ENCODE measurements around the gene KDM4E. TPM values are rescaled to one million over a fixed set of nuclear protein-coding genes. Genes with fewer than 3 reads are reported as not detected.

Gene KDM4E
- total RNA-seq, 2 donors from 2014 or later = not detected

- no peak overlapping the region for H3K4me3 ChIP-seq
- no peaks in the 10 kb centered on the region for H3K4me1 ChIP-seq
- no peaks in the 10 kb centered on the region for H3K36me3 ChIP-seq (replicated peaks in 1 of 2; ENCODE audit: insufficient read depth in 1 of 2, low read depth in 2 of 2)
- DNase-seq = no peak
- no peaks in the 10 kb centered on the region for H3K9me3 ChIP-seq
- intact Hi-C loops (cut with DNase I) = no loop called here
- TF ChIP-seq CTCF (IDR thresholded peaks at IDR 0.05) (no peak), POLR2A (IDR thresholded peaks at IDR 0.05) (no peak)
- H3K27ac ChIP-seq = no peak overlapping the region
- WGBS, 2 donors = 82 to 83% methylated on average over 6 of the region's 6 CpGs
- H3K27me3 ChIP-seq = no peaks in the 10 kb centered on the region
- no peak for ATAC-seq
Measured at GRCh38 chr11:94997437-94997836, 27.6 kb upstream of the KDM4E start.

- 94 to 100% methylated on average over 6 to 12 of the region's 13 CpGs for WGBS, 2 donors
- intact Hi-C loops (cut with DNase I) = no loop called here
- DNase-seq = no peak
- H3K36me3 ChIP-seq (replicated peaks in 1 of 2; ENCODE audit: insufficient read depth in 1 of 2, low read depth in 2 of 2) = no peaks in the 10 kb centered on the region
- ATAC-seq = no peak
- no peaks in the 10 kb centered on the region for H3K4me1 ChIP-seq
- no peak overlapping the region for H3K4me3 ChIP-seq
- no peaks in the 10 kb centered on the region for H3K27me3 ChIP-seq
- H3K27ac ChIP-seq = no peak overlapping the region
- no peaks in the 10 kb centered on the region for H3K9me3 ChIP-seq
- TF ChIP-seq POLR2A (IDR thresholded peaks at IDR 0.05) (no peak), CTCF (IDR thresholded peaks at IDR 0.05) (no peak)
Measured at GRCh38 chr11:94998285-94998684, 26.8 kb upstream of the KDM4E start.

GRCh38 chr11:95003716-95004115 lies 21.3 kb upstream of the KDM4E start:
- TF ChIP-seq POLR2A (IDR thresholded peaks at IDR 0.05) = no peak
- no peak for TF ChIP-seq CTCF (IDR thresholded peaks at IDR 0.05)
- no peak for DNase-seq
- intact Hi-C loops (cut with DNase I) = no loop called here

GRCh38 chr11:95005642-95006041 lies 19.4 kb upstream of the KDM4E start:
- DNase-seq (no peak), ATAC-seq (no peak)
- no peak overlapping the region for H3K27ac ChIP-seq
- WGBS, 2 donors = 94 to 100% methylated on average over 1 of the region's 1 CpG
- no peak overlapping the region for H3K4me3 ChIP-seq
- TF ChIP-seq POLR2A (IDR thresholded peaks at IDR 0.05) (no peak), CTCF (IDR thresholded peaks at IDR 0.05) (no peak)
- H3K9me3 ChIP-seq = no peaks in the 10 kb centered on the region
- no peaks in the 10 kb centered on the region for H3K36me3 ChIP-seq (replicated peaks in 1 of 2; ENCODE audit: insufficient read depth in 1 of 2, low read depth in 2 of 2)
- intact Hi-C loops (cut with DNase I) = no loop called here
- H3K27me3 ChIP-seq = no peaks in the 10 kb centered on the region
- no peaks in the 10 kb centered on the region for H3K4me1 ChIP-seq

More at GRCh38 chr11:95003716-95004115, 21.3 kb upstream of the KDM4E start:
- H3K4me1 ChIP-seq = no peaks in the 10 kb centered on the region
- no peaks in the 10 kb centered on the region for H3K36me3 ChIP-seq (replicated peaks in 1 of 2; ENCODE audit: insufficient read depth in 1 of 2, low read depth in 2 of 2)
- no peak overlapping the region for H3K4me3 ChIP-seq
- H3K27me3 ChIP-seq = no peaks in the 10 kb centered on the region
- no peak for ATAC-seq
- H3K27ac ChIP-seq = no peak overlapping the region
- no peaks in the 10 kb centered on the region for H3K9me3 ChIP-seq

GRCh38 chr11:95011376-95011775 lies 13.7 kb upstream of the KDM4E start:
- no peaks in the 10 kb centered on the region for H3K9me3 ChIP-seq
- no peaks in the 10 kb centered on the region for H3K4me1 ChIP-seq
- H3K36me3 ChIP-seq (replicated peaks in 1 of 2; ENCODE audit: insufficient read depth in 1 of 2, low read depth in 2 of 2) = no peaks in the 10 kb centered on the region
- DNase-seq = no peak
- H3K4me3 ChIP-seq = no peak overlapping the region
- ATAC-seq = no peak
- no peak overlapping the region for H3K27ac ChIP-seq
- intact Hi-C loops (cut with DNase I) = no loop called here
- TF ChIP-seq POLR2A (IDR thresholded peaks at IDR 0.05) (no peak), CTCF (IDR thresholded peaks at IDR 0.05) (no peak)
- H3K27me3 ChIP-seq = no peaks in the 10 kb centered on the region

Data from body of pancreas (tissue), 4 donors.